Measurements from ENCODE around the gene NKX6-1. TPM values are rescaled to one million over a fixed set of nuclear protein-coding genes. Genes with fewer than 3 reads are reported as not detected.

The NKX6-1 gene
- total RNA-seq, 1 donor from 2014 or later = 107 TPM

GRCh38 chr4:84530871-84531270, 31.8 kb upstream of the NKX6-1 start:
- Mint-ChIP-seq H3K9me3 (ENCODE audit: low read depth) (peaks cover 13% of the 10 kb centered on the region), H3K36me3 (ENCODE audit: insufficient read depth) (peaks cover 2% of the 10 kb centered on the region), H3K27ac (no peak overlapping the region), H3K4me1 (ENCODE audit: low read depth) (no peaks in the 10 kb centered on the region), H3K4me3 (ENCODE audit: low read depth) (no peak overlapping the region), H3K27me3 (no peaks in the 10 kb centered on the region)
- TF ChIP-seq CTCF (IDR thresholded peaks at IDR 0.05; ENCODE audit: unreplicated experiment) = no peak
- DNase-seq (ENCODE audit: low spot score, unreplicated experiment) = no peak

GRCh38 chr4:84530454-84530853, 31.4 kb upstream of the NKX6-1 start:
- no peak for TF ChIP-seq CTCF (IDR thresholded peaks at IDR 0.05; ENCODE audit: unreplicated experiment)
- no peak for DNase-seq (ENCODE audit: low spot score, unreplicated experiment)
- Mint-ChIP-seq H3K36me3 (ENCODE audit: insufficient read depth) (peaks cover 2% of the 10 kb centered on the region), H3K9me3 (ENCODE audit: low read depth) (peaks cover 13% of the 10 kb centered on the region), H3K4me1 (ENCODE audit: low read depth) (no peaks in the 10 kb centered on the region), H3K27ac (no peak overlapping the region), H3K4me3 (ENCODE audit: low read depth) (no peak overlapping the region), H3K27me3 (no peaks in the 10 kb centered on the region)

GRCh38 chr4:84529169-84529751, 30.2 kb upstream of the NKX6-1 start:
- Mint-ChIP-seq H3K4me1 (ENCODE audit: low read depth) (no peaks in the 10 kb centered on the region), H3K4me3 (ENCODE audit: low read depth) (no peak overlapping the region), H3K27ac (no peak overlapping the region)

GRCh38 chr4:84527391-84527790, 28.3 kb upstream of the NKX6-1 start:
- no peak for TF ChIP-seq CTCF (IDR thresholded peaks at IDR 0.05; ENCODE audit: unreplicated experiment)
- H3K27me3 Mint-ChIP-seq = no peaks in the 10 kb centered on the region
- H3K9me3 Mint-ChIP-seq (ENCODE audit: low read depth) = no peaks in the 10 kb centered on the region
- H3K4me3 Mint-ChIP-seq (ENCODE audit: low read depth) = no peak overlapping the region
- H3K4me1 Mint-ChIP-seq (ENCODE audit: low read depth) = no peaks in the 10 kb centered on the region
- DNase-seq (ENCODE audit: low spot score, unreplicated experiment) = no peak
- no peak overlapping the region for H3K27ac Mint-ChIP-seq
- H3K36me3 Mint-ChIP-seq (ENCODE audit: insufficient read depth) = no peaks in the 10 kb centered on the region

More at GRCh38 chr4:84529169-84529751, 30.2 kb upstream of the NKX6-1 start:
- Mint-ChIP-seq H3K36me3 (ENCODE audit: insufficient read depth) (peaks cover 2% of the 10 kb centered on the region), H3K27me3 (no peaks in the 10 kb centered on the region), H3K9me3 (ENCODE audit: low read depth) (peaks cover 9% of the 10 kb centered on the region)
- peak; percentile 83 for TF ChIP-seq CTCF (IDR thresholded peaks at IDR 0.05; ENCODE audit: unreplicated experiment)
- no peak for DNase-seq (ENCODE audit: low spot score, unreplicated experiment)

GRCh38 chr4:84515075-84515474, 16.0 kb upstream of the NKX6-1 start:
- H3K4me3 Mint-ChIP-seq (ENCODE audit: low read depth) = no peak overlapping the region
- DNase-seq (ENCODE audit: low spot score, unreplicated experiment) = no peak
- no peak for TF ChIP-seq CTCF (IDR thresholded peaks at IDR 0.05; ENCODE audit: unreplicated experiment)
- no peaks in the 10 kb centered on the region for H3K9me3 Mint-ChIP-seq (ENCODE audit: low read depth)
- peaks cover 4% of the 10 kb centered on the region for H3K4me1 Mint-ChIP-seq (ENCODE audit: low read depth)
- no peaks in the 10 kb centered on the region for H3K36me3 Mint-ChIP-seq (ENCODE audit: insufficient read depth)
- H3K27me3 Mint-ChIP-seq = peaks cover 16% of the 10 kb centered on the region
- no peak overlapping the region for H3K27ac Mint-ChIP-seq

Measured in progenitor cell of endocrine pancreas (in vitro differentiated cells).